Heart right ventricle (tissue), 16 donors: ENCODE results near the gene CFAP210. TPM values are rescaled to one million over a fixed set of nuclear protein-coding genes. Genes with fewer than 3 reads are reported as not detected.

Source experiments
- ATAC-seq, 8 donors: fragments of 200-7000 bp; cut with Tn5 transposase; one replicate each; pipeline ENCODE4 v1.9.1; 2020; ENCODE audit warnings: mild to moderate bottlenecking in 8 of 8, moderate library complexity in 8 of 8, moderate number of reproducible peaks in 1 of 8
- DNase-seq, 2 donors: peaks; one replicate each; pipeline ENCODE4 v3.0.0-alpha.2; 2020
- H3K27ac ChIP-seq, 10 donors: fragments of 200-600 bp; sonication (generic) in 2 of 10; one replicate each; pipeline versions ENCODE4 v1.5.0 to v1.8.0; 2020 to 2022; ENCODE audit warnings: mild to moderate bottlenecking in 3 of 10
- H3K27me3 ChIP-seq, 7 donors: fragments of 200-600 bp; one replicate each; pipeline ENCODE4 v1.8.0; 2021 to 2022; ENCODE audit warnings: mild to moderate bottlenecking in 2 of 7
- H3K36me3 ChIP-seq, 9 donors: fragments of 200-600 bp; sonication (generic) in 1 of 9; one replicate each; pipeline versions ENCODE4 v1.5.0 to v1.8.0; 2020 to 2022; ENCODE audit warnings: mild to moderate bottlenecking in 2 of 9
- H3K4me1 ChIP-seq, 9 donors: fragments of 200-600 bp; sonication (generic) in 1 of 9; one replicate each; pipeline versions ENCODE4 v1.5.0 to v1.8.0; 2020 to 2022; ENCODE audit warnings: mild to moderate bottlenecking in 4 of 9
- H3K4me3 ChIP-seq, 10 donors: fragments of 200-600 bp; sonication (generic) in 2 of 10; one replicate each; pipeline versions ENCODE4 v1.5.0 to v1.8.0; 2020 to 2022; ENCODE audit warnings: mild to moderate bottlenecking in 7 of 10, moderate library complexity in 2 of 10
- H3K9me3 ChIP-seq, 11 donors: fragments of 200-600 bp in 10 of 11; sonication (generic) in 2 of 11; one replicate each; pipeline versions ENCODE4 v1.5.0 to v1.8.0; 2013 to 2022; ENCODE audit warnings: mild to moderate bottlenecking in 2 of 11, control low read depth in 1 of 11, moderate library complexity in 1 of 11
- CTCF ChIP-seq, 9 donors: fragments of 200-600 bp; sonication (generic) in 2 of 9; IDR thresholded peaks; one replicate each; pipeline versions ENCODE4 v1.5.0 to v1.8.0; 2021 to 2022; ENCODE audit warnings: antibody characterized with exemption in 9 of 9, mild to moderate bottlenecking in 5 of 9, moderate library complexity in 1 of 9
- WGBS, 2 donors: extraction: QIAGEN DNeasy Blood & Tissue Kit; methylation state at CpG; one replicate each; pipeline ENCODE4 v1.1.7; 2013; ENCODE audit warnings: inconsistent platforms in 1 of 2; 5-methylcytosine and 5-hydroxymethylcytosine counted together
- intact Hi-C, 10 donors: fragments of 100-400 bp; cut with DNase I; formaldehyde crosslinking; loops; one replicate each; pipeline versions ENCODE4 v1.11.1 to v1.14.2; 2022
- polyA plus RNA-seq, 2 donors: library from polyadenylated mRNA; stranded (reverse); fragments of 200-250 nt; gene quantifications; one replicate each; pipeline ENCODE4 v1.2.3, GENCODE V29; 2013
- total RNA-seq, 10 donors: library from RNA; stranded (reverse); fragmentation: NEBNext Ultra II Directional in 3 of 10; extraction: Animal tissue kit (Norgen Biotek cat#: 25700) in 3 of 10; gene quantifications; one replicate each; pipeline versions ENCODE4 v1.2.1 to v1.2.4, GENCODE V29; 2021 to 2023
- donor health status: Arrhythmogenic right ventricular cardiomyopathy.
- donor health status: ischemic (EF 13 %, LVEDD 7.1; RV severe dilation, severe dysfunction).
- donor health status: healthy with polysubstance abuse.
- donor health status: DM: no; HTN: yes; CAD: no.
- donor health status: DM: no; HTN: no; CAD: no.
- donor health status: ischemic (EF 25% LVEDD 6.9; RV normal size, moderate dysfunction).
- donor health status: ischemic (EF 25% LVEDD 5.7; RV mildly dilated, moderate dysfunction).
- donor health status: healthy.
- donor health status: DM: yes; HTN: yes; CAD: no.
- donor health status: Ischemic cardiomyopathy.
- donor health status: ischemic (EF 35%, LVEDD 5.7; RV mildly dilated, moderate dysfunction).
- donor health status: nonischemic (EF 11% LVEDD 7.7; RV severe dilation, severe dysfunction).
- donor health status: DM: yes; HTN: yes; CAD: no.
- donor health status: PGD.
- donor health status: ischemic (EF 29% LVEDD 5.4; RV normal size, mild dysfunction).
- donor health status: nonischemic (EF 23%, LVEDD 6.1; RV moderate dilation, normal function).

The CFAP210 gene
- total and polyA plus RNA-seq, 12 donors, result 0.14 to 0.29 TPM; not detected in 10

GRCh38 chr2:169683054-169683424 is 11.2 kb downstream of the CFAP210 start:
- Histone ChIP-seq H3K27me3 (no peaks in the 10 kb centered on the region), H3K4me1 (no peaks in the 10 kb centered on the region), H3K4me3 (no peak overlapping the region), H3K9me3 (peaks cover 0 to 8% (median 0%) of the 10 kb centered on the region in 11 donors), H3K36me3 (no peaks in the 10 kb centered on the region), H3K27ac (no peak overlapping the region)
- no peak for ATAC-seq
- intact Hi-C loops, result no loop called here
- no peak for DNase-seq
- WGBS, 2 donors, result 72 to 89% methylated on average over 3 of the region's 3 CpGs
- TF ChIP-seq CTCF (IDR thresholded peaks at IDR 0.05), result no peak

- no peaks in the 10 kb centered on the region for H3K36me3 ChIP-seq
- intact Hi-C loops, result no loop called here
- no peaks in the 10 kb centered on the region for H3K27me3 ChIP-seq
- TF ChIP-seq CTCF (IDR thresholded peaks at IDR 0.05), result no peak
- H3K9me3 ChIP-seq, result peaks cover 0 to 8% (median 0%) of the 10 kb centered on the region in 11 donors
- 83 to 91% methylated on average over 6 of the region's 6 CpGs for WGBS, 2 donors
- H3K4me3 ChIP-seq, result no peak overlapping the region
- DNase-seq (no peak), ATAC-seq (no peak)
- no peaks in the 10 kb centered on the region for H3K4me1 ChIP-seq
- H3K27ac ChIP-seq, result no peak overlapping the region
Observed at GRCh38 chr2:169676850-169677249, 17.4 kb downstream of the CFAP210 start.

GRCh38 chr2:169676357-169676756 is 17.8 kb downstream of the CFAP210 start:
- ATAC-seq (no peak), DNase-seq (no peak)
- no peaks in the 10 kb centered on the region for H3K27me3 ChIP-seq
- no peaks in the 10 kb centered on the region for H3K36me3 ChIP-seq
- H3K4me3 ChIP-seq, result no peak overlapping the region
- no peak overlapping the region for H3K27ac ChIP-seq
- WGBS, 2 donors, result 52 to 62% methylated on average over 3 of the region's 3 CpGs
- H3K4me1 ChIP-seq, result no peaks in the 10 kb centered on the region
- intact Hi-C loops, result no loop called here
- TF ChIP-seq CTCF (IDR thresholded peaks at IDR 0.05), result peak in 1 of 9 donors; percentile 12
- H3K9me3 ChIP-seq, result peaks cover 0 to 8% (median 0%) of the 10 kb centered on the region in 11 donors

- H3K27ac ChIP-seq, result no peak overlapping the region
- no peak for ATAC-seq
- no peaks in the 10 kb centered on the region for H3K36me3 ChIP-seq
- no peaks in the 10 kb centered on the region for H3K4me1 ChIP-seq
- H3K27me3 ChIP-seq, result no peaks in the 10 kb centered on the region
- H3K4me3 ChIP-seq, result no peak overlapping the region
- no peak for DNase-seq
- H3K9me3 ChIP-seq, result no peaks in the 10 kb centered on the region
- no peak for TF ChIP-seq CTCF (IDR thresholded peaks at IDR 0.05)
- WGBS, 2 donors, result 89 to 91% methylated on average over 2 of the region's 2 CpGs
- intact Hi-C loops, result loop anchor here in 1 of 10 donors (1.0 kb wide), 1 partner anchor 17 kb away; no protein-coding TSS in a partner anchor
Observed at GRCh38 chr2:169673921-169674320, 20.3 kb downstream of the CFAP210 start.
